Activated T-helper 1 cell treated with anti-CD3 and anti-CD28 coated beads, Interleukin-2, amount 50 U/mL, for 16 hours (primary cell): Measurements from ENCODE around the gene PCDHGB5.
"Not testable (repeated sequence)": the region's sequence is repeated elsewhere in the genome, so short reads cannot be mapped to it uniquely, and the experiment has no call there.

ENCODE experiments used
- DNase-seq, 2 donors: peaks; one replicate each; pipeline ENCODE4 v3.0.0-alpha.2; 2020; ENCODE audit warnings: low read depth in 1 of 2, low spot score in 1 of 2

PCDHGB5 gene

DNA sequence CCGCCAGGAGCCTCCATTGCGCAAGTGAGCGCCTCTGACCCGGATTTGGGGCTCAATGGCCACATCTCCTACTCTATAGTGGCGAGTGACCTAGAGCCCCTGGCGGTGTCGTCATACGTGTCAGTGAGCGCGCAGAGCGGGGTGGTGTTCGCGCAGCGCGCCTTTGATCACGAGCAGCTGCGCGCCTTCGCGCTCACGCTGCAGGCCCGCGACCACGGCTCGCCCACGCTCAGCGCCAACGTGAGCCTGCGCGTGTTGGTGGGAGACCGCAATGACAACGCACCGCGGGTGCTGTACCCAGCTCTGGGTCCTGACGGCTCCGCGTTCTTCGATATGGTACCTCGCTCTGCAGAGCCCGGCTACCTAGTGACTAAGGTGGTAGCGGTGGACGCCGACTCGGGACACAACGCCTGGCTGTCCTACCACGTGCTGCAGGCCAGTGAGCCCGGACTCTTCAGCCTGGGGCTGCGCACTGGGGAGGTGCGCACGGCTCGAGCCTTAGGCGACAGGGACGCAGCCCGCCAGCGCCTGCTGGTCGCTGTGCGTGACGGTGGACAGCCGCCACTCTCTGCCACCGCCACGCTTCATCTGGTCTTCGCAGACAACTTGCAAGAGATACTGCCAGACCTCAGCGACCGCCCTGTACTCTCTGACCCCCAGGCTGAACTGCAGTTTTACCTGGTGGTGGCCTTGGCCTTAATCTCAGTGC is 12.0 kb downstream of the PCDHGB5 start:
- no peak for DNase-seq

DNA sequence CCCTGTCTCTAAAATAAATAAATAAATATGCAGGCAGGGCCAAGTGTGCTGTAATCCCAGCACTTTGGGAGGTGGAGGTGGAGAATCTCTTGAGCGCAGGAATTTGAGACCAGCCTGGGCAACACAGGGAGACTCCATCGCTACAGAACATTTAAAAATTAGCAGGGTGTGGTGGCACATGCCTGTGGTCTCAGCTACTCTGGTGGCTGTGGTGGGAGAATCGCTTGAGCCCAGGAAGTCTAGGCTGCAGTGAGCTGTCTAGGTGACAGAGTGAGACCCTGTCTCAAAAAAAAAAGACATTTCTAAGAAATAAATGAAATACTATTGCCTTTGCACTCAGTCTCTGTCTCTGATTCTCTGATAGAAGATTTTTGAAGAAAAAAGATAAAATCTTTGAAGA is 13.8 kb downstream of the PCDHGB5 start:
- no peak for DNase-seq

DNA sequence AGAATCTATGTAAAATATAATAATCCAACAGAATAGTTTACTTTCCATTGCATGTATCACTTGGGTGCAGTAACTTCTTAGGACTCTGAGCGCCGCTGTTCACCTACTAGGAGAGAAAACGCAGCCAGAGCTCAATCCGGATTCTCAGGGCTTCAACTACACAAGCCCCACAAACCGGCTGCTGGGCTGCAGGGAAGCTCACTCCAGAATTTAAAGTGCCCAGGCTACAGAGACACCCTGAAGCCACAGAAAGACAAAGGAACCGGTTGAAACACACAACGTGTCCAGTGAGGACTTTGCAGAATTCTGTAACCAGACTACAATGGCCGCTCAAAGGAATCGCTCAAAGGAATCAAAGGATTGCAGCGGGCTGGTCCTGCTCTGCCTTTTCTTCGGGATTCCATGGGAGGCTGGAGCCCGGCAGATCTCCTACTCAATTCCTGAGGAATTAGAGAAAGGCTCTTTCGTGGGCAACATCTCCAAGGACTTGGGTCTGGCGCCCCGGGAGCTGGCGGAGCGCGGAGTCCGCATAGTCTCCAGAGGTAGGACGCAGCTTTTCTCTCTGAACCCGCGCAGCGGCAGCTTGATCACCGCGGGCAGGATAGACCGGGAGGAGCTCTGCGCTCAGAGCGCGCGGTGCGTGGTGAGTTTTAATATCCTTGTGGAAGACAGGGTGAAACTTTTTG is 15.2 kb downstream of the PCDHGB5 start, which contains the start of gene PCDHGA10:
Gene PCDHGA10, plus strand, starts transcription at position 134 of the 686 bp plus-strand sequence. Its CDS starts 189 bp downstream, at position 323.
- no peak for DNase-seq

DNA sequence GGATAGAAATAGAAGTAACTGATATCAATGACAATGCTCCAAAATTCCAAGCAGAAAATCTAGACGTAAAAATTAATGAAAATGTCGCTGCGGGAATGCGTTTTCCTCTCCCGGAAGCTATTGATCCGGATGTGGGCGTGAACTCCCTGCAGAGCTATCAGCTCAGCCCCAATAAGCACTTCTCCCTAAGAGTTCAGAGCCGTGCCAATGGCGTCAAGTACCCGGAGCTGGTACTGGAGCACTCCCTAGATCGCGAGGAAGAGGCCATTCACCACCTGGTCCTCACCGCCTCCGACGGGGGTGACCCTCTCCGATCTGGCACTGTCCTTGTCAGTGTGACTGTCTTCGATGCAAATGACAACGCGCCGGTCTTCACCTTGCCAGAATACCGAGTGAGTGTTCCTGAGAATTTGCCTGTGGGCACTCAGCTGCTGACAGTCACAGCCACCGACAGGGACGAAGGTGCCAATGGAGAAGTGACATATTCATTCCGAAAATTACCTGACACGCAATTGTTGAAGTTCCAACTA is 15.9 kb downstream of the PCDHGB5 start:
- DNase-seq: no peak

DNA sequence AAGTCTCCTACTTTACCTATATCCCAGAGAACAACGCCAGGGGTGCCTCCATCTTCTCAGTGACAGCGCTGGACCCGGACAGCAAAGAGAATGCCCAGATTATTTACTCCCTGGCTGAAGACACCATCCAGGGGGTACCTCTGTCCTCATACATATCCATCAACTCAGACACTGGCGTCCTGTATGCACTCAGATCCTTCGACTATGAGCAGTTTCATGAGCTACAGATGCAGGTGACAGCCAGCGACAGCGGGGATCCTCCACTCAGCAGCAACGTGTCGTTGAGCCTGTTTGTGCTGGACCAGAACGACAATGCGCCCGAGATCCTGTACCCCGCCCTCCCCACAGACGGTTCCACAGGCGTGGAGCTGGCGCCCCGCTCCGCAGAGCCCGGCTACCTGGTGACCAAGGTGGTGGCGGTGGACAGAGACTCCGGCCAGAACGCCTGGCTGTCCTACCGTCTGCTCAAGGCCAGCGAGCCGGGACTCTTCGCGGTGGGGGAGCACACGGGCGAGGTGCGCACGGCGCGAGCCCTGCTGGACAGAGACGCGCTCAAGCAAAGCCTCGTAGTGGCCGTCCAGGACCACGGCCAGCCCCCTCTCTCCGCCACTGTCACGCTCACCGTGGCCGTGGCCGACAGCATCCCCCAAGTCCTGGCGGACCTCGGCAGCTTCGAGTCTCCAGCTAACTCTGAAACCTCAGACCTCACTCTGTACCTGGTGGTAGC is 17.0 kb downstream of the PCDHGB5 start:
- not testable (repeated sequence) for DNase-seq

DNA sequence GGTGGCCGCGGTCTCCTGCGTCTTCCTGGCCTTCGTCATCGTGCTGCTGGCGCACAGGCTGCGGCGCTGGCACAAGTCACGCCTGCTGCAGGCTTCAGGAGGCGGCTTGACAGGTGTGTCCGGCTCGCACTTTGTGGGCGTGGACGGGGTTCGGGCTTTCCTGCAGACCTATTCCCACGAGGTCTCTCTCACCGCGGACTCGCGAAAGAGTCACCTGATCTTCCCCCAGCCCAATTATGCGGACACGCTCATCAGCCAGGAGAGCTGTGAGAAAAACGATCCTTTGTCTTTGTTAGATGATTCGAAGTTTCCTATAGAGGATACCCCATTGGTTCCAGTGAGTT is 17.5 kb downstream of the PCDHGB5 start:
- not testable (repeated sequence) for DNase-seq

DNA sequence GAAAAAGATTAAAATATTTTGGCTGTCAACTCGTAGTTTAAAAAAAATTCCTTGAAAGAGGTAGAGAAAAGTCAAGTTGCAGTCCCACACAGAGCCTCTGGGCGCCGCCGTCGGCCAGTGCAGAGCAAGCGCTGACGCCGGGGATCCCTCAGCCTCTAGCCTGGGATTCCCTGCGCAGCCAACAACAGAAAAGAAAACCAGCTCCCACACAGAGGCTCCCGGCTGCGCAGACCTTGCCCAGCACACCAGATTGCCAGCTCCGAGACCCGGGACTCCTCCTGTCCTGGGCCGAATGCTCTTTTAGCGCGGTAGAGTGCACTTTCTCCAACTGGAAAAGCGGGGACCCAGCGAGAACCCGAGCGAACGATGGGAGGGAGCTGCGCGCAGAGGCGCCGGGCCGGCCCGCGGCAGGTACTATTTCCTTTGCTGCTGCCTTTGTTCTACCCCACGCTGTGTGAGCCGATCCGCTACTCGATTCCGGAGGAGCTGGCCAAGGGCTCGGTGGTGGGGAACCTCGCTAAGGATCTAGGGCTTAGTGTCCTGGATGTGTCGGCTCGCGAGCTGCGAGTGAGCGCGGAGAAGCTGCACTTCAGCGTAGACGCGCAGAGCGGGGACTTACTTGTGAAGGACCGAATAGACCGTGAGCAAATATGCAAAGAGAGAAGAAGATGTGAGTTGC is 19.9 kb downstream of the PCDHGB5 start, which contains the start of gene PCDHGB7:
Gene PCDHGB7, plus strand, starts transcription at position 184 of the 679 bp plus-strand sequence. Its CDS starts 183 bp downstream, at position 367.
- not testable (repeated sequence) for DNase-seq

DNA sequence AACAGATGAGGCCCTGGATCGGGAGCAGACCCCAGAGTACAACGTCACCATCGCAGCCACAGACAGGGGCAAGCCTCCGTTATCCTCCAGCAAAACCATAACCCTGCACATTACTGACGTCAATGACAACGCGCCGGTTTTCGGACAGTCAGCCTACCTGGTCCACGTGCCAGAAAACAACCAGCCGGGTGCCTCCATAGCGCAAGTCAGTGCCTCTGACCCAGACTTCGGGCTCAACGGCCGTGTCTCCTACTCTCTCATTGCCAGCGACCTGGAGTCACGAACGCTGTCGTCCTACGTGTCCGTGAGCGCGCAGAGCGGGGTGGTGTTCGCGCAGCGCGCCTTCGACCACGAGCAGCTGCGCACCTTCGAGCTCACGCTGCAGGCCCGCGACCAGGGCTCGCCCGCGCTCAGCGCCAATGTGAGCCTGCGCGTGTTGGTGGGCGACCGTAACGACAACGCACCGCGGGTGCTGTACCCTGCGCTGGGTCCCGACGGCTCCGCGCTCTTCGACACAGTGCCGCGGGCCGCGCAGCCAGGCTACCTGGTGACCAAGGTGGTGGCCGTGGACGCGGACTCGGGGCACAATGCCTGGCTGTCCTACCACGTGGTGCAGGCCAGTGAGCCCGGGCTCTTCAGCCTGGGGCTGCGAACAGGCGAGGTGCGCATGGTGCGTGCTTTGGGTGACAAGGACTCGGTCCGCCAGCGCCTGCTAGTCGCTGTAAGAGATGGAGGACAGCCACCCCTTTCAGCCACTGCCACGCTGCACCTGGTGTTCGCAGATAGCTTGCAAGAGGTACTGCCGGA is 21.5 kb downstream of the PCDHGB5 start:
- DNase-seq: no peak

DNA sequence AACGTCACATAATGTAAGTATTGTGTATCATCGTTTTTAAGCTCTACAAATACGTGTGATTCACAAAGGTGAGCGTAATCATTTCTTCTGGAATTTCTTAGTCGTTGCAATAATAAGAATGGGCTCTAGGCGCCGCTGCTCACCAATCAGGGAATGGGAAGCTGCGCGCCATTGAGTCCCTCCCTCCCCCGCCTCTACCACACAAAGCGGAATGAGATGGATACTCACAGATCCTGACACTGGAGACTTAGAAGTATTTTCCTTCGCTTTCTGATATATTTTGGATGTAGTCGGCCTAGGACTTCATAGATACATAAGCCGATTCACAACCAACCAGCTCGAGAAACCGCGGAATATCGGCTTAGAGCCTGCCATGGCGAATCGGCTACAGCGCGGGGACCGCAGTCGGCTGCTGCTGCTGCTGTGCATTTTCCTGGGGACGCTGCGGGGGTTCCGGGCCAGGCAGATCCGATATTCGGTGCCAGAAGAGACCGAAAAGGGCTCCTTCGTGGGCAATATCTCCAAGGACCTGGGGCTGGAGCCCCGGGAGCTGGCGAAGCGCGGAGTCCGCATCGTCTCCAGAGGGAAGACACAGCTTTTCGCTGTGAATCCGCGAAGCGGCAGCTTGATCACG is 23.2 kb downstream of the PCDHGB5 start, which contains the start of gene PCDHGA11:
Gene PCDHGA11, plus strand, starts transcription at position 197 of the 634 bp plus-strand sequence. Its CDS starts 177 bp downstream, at position 374.
- no peak for DNase-seq

DNA sequence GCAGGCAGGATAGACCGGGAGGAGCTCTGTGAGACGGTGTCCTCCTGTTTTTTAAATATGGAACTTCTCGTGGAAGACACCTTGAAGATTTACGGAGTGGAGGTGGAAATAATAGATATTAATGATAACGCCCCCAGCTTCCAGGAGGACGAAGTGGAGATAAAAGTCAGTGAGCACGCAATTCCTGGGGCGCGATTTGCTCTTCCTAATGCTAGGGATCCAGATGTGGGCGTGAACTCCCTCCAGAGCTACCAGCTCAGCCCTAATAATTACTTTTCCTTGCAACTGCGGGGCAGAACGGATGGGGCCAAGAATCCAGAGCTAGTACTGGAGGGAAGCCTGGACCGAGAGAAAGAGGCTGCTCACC is 23.7 kb downstream of the PCDHGB5 start:
- DNase-seq: no peak

DNA sequence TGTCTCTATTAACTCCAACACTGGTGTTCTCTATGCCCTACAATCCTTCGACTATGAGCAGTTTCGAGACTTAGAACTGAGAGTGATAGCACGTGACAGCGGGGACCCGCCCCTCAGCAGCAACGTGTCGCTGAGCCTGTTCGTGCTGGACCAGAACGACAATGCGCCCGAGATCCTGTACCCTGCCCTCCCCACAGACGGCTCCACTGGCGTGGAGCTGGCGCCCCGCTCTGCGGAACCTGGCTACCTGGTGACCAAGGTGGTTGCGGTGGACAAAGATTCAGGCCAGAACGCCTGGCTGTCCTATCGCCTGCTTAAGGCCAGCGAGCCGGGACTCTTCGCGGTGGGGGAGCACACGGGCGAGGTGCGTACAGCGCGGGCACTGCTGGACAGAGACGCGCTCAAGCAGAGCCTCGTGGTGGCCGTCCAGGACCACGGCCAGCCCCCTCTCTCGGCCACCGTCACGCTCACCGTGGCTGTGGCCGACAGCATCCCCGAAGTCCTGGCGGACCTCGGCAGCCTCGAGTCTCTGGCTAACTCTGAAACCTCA is 25.1 kb downstream of the PCDHGB5 start:
- no peak for DNase-seq

DNA sequence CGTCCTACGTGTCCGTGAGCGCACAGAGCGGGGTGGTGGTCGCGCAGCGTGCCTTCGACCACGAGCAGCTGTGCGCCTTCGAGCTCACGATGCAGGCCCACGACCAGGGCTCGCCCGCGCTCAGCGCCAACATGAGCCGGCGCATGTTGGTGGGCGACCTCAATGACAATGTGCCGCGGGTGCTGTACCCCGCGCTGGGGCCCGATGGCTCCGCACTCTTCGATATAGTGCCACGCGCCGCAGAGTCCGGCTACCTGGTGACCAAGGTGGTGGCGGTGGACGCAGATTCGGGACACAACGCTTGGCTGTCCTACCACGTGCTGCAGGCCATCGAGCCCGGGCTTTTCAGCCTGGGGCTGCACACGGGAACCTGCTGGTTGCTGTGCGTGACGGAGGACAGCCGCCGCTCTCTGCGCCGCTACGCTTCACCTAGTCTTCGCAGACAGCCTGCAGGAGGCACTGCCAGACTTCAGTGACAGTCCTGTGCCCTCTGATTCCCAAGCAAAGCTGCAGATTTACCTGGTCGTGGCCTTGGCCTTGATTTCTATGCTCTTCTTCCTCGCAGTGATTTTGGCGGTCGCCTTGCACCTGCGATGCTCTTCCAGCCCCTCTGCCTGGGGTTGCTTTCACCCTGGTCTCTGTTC is 30.2 kb downstream of the PCDHGB5 start:
- DNase-seq: no peak

DNA sequence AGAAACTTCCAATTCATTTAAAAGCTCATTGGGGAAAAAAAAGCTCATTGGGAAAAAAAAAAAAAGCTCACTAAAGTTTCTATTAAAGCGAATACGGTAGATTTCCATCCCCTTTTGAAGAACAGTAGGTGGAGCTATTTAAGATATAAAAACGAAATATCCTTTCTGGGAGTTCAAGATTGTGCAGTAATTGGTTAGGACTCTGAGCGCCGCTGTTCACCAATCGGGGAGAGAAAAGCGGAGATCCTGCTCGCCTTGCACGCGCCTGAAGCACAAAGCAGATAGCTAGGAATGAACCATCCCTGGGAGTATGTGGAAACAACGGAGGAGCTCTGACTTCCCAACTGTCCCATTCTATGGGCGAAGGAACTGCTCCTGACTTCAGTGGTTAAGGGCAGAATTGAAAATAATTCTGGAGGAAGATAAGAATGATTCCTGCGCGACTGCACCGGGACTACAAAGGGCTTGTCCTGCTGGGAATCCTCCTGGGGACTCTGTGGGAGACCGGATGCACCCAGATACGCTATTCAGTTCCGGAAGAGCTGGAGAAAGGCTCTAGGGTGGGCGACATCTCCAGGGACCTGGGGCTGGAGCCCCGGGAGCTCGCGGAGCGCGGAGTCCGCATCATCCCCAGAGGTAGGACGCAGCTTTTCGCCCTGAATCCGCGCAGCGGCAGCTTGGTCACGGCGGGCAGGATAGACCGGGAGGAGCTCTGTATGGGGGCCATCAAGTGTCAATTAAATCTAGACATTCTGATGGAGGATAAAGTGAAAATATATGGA is 32.8 kb downstream of the PCDHGB5 start, which contains the start of gene PCDHGA12:
Gene PCDHGA12, plus strand, starts transcription at position 176 of the 782 bp plus-strand sequence. Its CDS starts 253 bp downstream, at position 429.
- DNase-seq: no peak

DNA sequence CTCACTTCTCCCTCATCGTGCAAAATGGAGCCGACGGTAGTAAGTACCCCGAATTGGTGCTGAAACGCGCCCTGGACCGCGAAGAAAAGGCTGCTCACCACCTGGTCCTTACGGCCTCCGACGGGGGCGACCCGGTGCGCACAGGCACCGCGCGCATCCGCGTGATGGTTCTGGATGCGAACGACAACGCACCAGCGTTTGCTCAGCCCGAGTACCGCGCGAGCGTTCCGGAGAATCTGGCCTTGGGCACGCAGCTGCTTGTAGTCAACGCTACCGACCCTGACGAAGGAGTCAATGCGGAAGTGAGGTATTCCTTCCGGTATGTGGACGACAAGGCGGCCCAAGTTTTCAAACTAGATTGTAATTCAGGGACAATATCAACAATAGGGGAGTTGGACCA is 33.5 kb downstream of the PCDHGB5 start:
- no peak for DNase-seq

DNA sequence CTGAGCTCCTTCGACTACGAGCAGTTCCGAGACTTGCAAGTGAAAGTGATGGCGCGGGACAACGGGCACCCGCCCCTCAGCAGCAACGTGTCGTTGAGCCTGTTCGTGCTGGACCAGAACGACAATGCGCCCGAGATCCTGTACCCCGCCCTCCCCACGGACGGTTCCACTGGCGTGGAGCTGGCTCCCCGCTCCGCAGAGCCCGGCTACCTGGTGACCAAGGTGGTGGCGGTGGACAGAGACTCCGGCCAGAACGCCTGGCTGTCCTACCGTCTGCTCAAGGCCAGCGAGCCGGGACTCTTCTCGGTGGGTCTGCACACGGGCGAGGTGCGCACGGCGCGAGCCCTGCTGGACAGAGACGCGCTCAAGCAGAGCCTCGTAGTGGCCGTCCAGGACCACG is 34.6 kb downstream of the PCDHGB5 start:
- not testable (repeated sequence) for DNase-seq

DNA sequence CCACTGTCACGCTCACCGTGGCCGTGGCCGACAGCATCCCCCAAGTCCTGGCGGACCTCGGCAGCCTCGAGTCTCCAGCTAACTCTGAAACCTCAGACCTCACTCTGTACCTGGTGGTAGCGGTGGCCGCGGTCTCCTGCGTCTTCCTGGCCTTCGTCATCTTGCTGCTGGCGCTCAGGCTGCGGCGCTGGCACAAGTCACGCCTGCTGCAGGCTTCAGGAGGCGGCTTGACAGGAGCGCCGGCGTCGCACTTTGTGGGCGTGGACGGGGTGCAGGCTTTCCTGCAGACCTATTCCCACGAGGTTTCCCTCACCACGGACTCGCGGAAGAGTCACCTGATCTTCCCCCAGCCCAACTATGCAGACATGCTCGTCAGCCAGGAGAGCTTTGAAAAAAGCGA is 35.0 kb downstream of the PCDHGB5 start:
- DNase-seq: not testable (repeated sequence)

DNA sequence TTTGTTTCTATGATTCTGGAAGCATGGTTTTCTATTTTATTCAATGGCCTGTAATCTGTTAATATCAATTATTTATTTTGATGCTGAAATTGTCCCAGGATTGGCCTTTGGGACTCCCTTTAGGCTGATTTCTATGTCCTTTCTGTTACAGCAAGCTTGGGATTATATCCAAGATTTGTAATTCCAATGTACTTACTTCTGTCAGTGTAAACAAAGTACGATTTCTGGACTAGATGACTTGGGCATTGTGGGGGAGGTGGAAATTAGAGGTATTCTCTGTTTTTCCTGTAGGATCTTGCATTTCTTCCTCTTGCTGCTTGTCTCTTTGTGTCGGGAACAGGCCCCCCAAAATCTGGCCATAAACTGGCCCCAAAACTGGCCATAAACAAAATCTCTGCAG is 36.3 kb downstream of the PCDHGB5 start:
- no peak for DNase-seq

DNA sequence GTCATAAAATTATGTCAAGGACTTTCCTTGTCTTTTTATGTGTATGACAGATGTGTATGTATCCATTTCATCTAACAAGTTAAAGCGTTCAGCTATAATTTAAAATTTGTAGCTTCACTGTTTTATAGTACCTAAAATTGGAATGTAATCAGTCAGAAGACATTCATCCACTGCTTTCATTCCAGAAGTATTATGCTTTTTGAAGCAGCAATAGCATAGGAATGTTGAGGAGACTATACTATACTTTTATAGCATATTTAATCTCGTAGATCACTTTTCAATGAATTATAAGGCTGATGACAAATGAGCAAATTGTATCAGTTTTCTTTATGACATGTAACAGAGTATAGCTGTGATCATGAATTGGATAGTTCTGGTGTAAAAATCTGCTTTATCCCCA is 39.5 kb downstream of the PCDHGB5 start:
- DNase-seq: no peak
